Esophagus squamous epithelium (tissue), 5 donors: ENCODE measurements around the gene NTNG2. TPM values are rescaled to one million over a fixed set of nuclear protein-coding genes. Genes with fewer than 3 reads are reported as not detected.

Source experiments
- DNase-seq: peaks from one replicate; lab custom pipeline; 2025; lab: John Stamatoyannopoulos, UW
- H3K27ac ChIP-seq, 4 donors: fragments of 200-600 bp; sonication (generic); one replicate each; pipeline ENCODE4 v1.5.1; 2016 to 2019; ENCODE audit warnings: mild to moderate bottlenecking in 1 of 4
- H3K27me3 ChIP-seq, 4 donors: fragments of 200-600 bp; sonication (generic); 1 replicate in 3 of 4; 2 replicates in 1 of 4; pipeline versions ENCODE4 v1.5.1 to v1.6.0; 2017 to 2021; ENCODE audit warnings: antibody characterized with exemption in 1 of 4
- H3K36me3 ChIP-seq, 3 donors: fragments of 200-600 bp; sonication (generic); one replicate each; pipeline ENCODE4 v1.5.1; 2016 to 2019
- H3K4me1 ChIP-seq, 3 donors: fragments of 200-600 bp; sonication (generic); one replicate each; pipeline ENCODE4 v1.5.1; 2017 to 2019
- H3K4me3 ChIP-seq, 4 donors: fragments of 200-600 bp; sonication (generic); 1 replicate in 3 of 4; 2 replicates in 1 of 4; pipeline ENCODE4 v1.5.1; 2016 to 2019; ENCODE audit warnings: mild to moderate bottlenecking in 2 of 4, moderate library complexity in 1 of 4
- H3K9me3 ChIP-seq, 3 donors: fragments of 200-600 bp; sonication (generic); one replicate each; pipeline ENCODE4 v1.5.1; 2016 to 2019
- POLR2A ChIP-seq, 4 donors: fragments of 450-650 bp; IDR thresholded peaks; one replicate each; pipeline ENCODE4 v1.6.1; 2017; ENCODE audit warnings: antibody characterized with exemption in 4 of 4, mild to moderate bottlenecking in 4 of 4, moderate library complexity in 3 of 4
- WGBS, 2 donors: methylation state at CpG; one replicate each; pipeline ENCODE4 v1.1.5; 2018; 5-methylcytosine and 5-hydroxymethylcytosine counted together
- intact Hi-C: fragments of 100-400 bp; cut with DNase I; formaldehyde crosslinking; loops from one replicate; pipeline ENCODE4 v1.15.0; 2022
- total RNA-seq, 4 donors: library from RNA; depleted of rRNA; stranded (reverse); fragments of >200 nt; gene quantifications; one replicate each; pipeline ENCODE4 v1.1.0, GENCODE V29; 2016
- TF ChIP-seq, protein P1 (sequence below), 6 experiments: fragments of 450-650 bp in 4 of 6; fragments of 200-600 bp in 2 of 6; sonication (generic) in 2 of 6; IDR thresholded peaks; one replicate each; pipeline ENCODE4 v1.5.1; 2016 to 2019; ENCODE audit warnings: antibody characterized with exemption in 6 of 6, mild to moderate bottlenecking in 4 of 6, moderate library complexity in 4 of 6
- donor health status: DM: yes; HTN: yes; CAD: no.

Gene NTNG2
- total RNA-seq, 4 donors from 2014 or later: 0.08 to 0.95 (median 0.29) TPM

- Histone ChIP-seq H3K27me3 (peaks cover 0 to 89% (median 1%) of the 10 kb centered on the region in 4 donors), H3K4me1 (peaks cover 0 to 53% (median 12%) of the 10 kb centered on the region in 3 donors), H3K36me3 (no peaks in the 10 kb centered on the region), H3K9me3 (no peaks in the 10 kb centered on the region), H3K27ac (peak overlapping the region in 2 of 4 donors; percentile 49 to 66), H3K4me3 (peak overlapping the region; percentile 51 to 85 (median 64))
- intact Hi-C loops: no loop called here
- DNase-seq: no peak
- 11 to 22% methylated on average over 9 to 14 of the region's 18 CpGs for WGBS, 2 donors
- TF ChIP-seq POLR2A (IDR thresholded peaks at IDR 0.05): no peak
- TF ChIP-seq, protein P1, sequence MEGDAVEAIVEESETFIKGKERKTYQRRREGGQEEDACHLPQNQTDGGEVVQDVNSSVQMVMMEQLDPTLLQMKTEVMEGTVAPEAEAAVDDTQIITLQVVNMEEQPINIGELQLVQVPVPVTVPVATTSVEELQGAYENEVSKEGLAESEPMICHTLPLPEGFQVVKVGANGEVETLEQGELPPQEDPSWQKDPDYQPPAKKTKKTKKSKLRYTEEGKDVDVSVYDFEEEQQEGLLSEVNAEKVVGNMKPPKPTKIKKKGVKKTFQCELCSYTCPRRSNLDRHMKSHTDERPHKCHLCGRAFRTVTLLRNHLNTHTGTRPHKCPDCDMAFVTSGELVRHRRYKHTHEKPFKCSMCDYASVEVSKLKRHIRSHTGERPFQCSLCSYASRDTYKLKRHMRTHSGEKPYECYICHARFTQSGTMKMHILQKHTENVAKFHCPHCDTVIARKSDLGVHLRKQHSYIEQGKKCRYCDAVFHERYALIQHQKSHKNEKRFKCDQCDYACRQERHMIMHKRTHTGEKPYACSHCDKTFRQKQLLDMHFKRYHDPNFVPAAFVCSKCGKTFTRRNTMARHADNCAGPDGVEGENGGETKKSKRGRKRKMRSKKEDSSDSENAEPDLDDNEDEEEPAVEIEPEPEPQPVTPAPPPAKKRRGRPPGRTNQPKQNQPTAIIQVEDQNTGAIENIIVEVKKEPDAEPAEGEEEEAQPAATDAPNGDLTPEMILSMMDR (IDR thresholded peaks at IDR 0.05): no peak
Observed at GRCh38 chr9:132242621-132243155, 80.8 kb downstream of the NTNG2 start.

DNA sequence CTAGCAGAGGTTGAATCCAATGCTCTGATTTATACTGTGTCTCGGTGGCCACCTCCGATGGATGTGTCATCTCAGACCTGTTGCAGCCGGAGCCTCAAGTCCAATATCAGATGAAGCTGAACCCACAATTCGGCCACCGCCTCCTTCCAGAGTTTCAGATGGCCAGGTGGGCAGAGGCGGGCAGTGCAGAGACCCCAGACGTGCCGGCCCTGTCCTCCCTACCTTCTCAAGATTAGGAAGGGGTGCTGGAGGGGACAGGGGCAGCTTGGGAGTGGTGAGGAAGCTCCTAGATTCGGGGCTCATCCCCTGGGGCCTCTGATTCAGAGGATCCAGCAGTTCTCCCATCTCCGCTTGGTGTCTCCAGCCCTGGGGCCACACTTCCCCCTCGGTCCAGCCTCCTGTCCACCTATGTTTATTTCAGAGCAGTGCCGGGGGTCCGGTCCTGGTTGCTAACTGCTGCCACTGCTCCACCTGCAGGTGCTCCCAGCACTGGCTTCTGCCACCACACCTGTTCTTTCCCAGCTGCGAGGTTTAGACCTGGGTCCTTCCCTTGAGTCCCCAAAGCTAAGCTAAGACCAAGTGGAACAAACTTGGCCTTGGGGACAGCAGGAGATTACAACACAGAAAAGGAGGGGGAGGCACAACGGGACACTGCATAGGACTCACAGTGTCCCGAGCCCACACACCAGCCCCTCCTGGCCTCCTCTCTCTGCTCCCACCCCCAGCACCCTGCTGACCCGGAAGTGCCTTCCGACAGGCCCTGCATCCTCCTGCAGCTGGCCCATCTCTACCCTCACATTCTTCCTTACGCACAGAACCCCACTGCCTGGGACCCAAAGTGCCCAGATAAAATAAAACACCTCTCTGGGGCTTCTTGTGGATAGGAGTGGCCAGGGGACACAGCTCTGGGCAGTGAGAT, 81.6 kb downstream of the NTNG2 start:
- H3K27ac ChIP-seq: no peak overlapping the region
- 82 to 92% methylated on average over 6 to 14 of the region's 19 CpGs for WGBS, 2 donors
- H3K9me3 ChIP-seq: no peaks in the 10 kb centered on the region
- DNase-seq: no peak
- no peak overlapping the region for H3K4me3 ChIP-seq
- intact Hi-C loops: no loop called here
- H3K4me1 ChIP-seq: peaks cover 0 to 53% (median 12%) of the 10 kb centered on the region in 3 donors
- peaks cover 0 to 92% (median 1%) of the 10 kb centered on the region in 4 donors for H3K27me3 ChIP-seq
- TF ChIP-seq, protein P1 (IDR thresholded peaks at IDR 0.05): no peak
- no peak for TF ChIP-seq POLR2A (IDR thresholded peaks at IDR 0.05)
- H3K36me3 ChIP-seq: no peaks in the 10 kb centered on the region

- intact Hi-C loops: no loop called here
- TF ChIP-seq, protein P1 (IDR thresholded peaks at IDR 0.05): no peak
- no peak for TF ChIP-seq POLR2A (IDR thresholded peaks at IDR 0.05)
- 50 to 86% methylated on average over 6 to 9 of the region's 19 CpGs for WGBS, 2 donors
- Histone ChIP-seq H3K36me3 (no peaks in the 10 kb centered on the region), H3K4me3 (no peak overlapping the region), H3K27ac (peak overlapping the region in 2 of 4 donors; percentile 22 to 42), H3K9me3 (no peaks in the 10 kb centered on the region), H3K4me1 (peaks cover 0 to 49% (median 12%) of the 10 kb centered on the region in 3 donors), H3K27me3 (peaks cover 0 to 88% (median 1%) of the 10 kb centered on the region in 4 donors)
- DNase-seq: no peak
Observed at GRCh38 chr9:132244582-132245455, 83.0 kb downstream of the NTNG2 start.

DNA sequence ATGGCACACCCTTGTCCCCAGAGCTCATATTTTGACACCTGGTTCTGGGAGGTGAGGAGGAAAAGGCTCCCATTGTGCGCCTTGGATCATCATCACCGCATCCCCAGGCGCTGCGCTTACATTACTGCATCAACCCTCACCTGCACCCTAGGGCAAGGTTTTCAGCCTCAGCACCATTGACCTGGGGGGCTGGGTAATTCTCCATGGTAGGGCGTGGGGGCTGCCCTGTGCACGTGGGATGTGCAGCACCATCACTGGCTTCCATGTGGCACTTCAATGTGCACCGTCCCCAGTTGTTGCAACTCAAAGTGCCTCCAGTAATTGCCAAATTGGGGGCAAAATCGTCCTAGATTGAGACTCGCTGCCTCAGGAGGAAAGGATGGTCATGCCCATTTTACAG, 83.6 kb downstream of the NTNG2 start:
- Histone ChIP-seq H3K4me1 (peaks cover 0 to 45% (median 10%) of the 10 kb centered on the region in 3 donors), H3K4me3 (no peak overlapping the region), H3K27me3 (peaks cover 0 to 88% (median 1%) of the 10 kb centered on the region in 4 donors), H3K36me3 (no peaks in the 10 kb centered on the region), H3K27ac (no peak overlapping the region), H3K9me3 (no peaks in the 10 kb centered on the region)
- TF ChIP-seq, protein P1 (IDR thresholded peaks at IDR 0.05): no peak
- no peak for TF ChIP-seq POLR2A (IDR thresholded peaks at IDR 0.05)
- WGBS, 2 donors: 97% methylated on average over 4 of the region's 9 CpGs; no CpG with 5 or more reads in 1 of the 2 donors
- intact Hi-C loops: no loop called here
- no peak for DNase-seq
